Measurements from ENCODE around the gene FRAS1. TPM values are rescaled to one million over a fixed set of nuclear protein-coding genes. Genes with fewer than 3 reads are reported as not detected.
"Not testable (repeated sequence)": the region's sequence is repeated elsewhere in the genome, so short reads cannot be mapped to it uniquely, and the experiment has no call there.

The FRAS1 gene
- total RNA-seq, 1 donor from 2014 or later = 2.5 TPM

GRCh38 chr4:78091534-78091933 is 34.4 kb downstream of the FRAS1 start:
- ATAC-seq (ENCODE audit: poor library complexity) (no peak), DNase-seq (no peak)
- intact Hi-C loops (cut with DNase I) = no loop called here

- ATAC-seq (ENCODE audit: poor library complexity); intact Hi-C loops (cut with DNase I); DNase-seq: not testable (repeated sequence)
These were observed 35.2 kb downstream of the FRAS1 start for GRCh38 chr4:78092350-78092749.

- intact Hi-C loops (cut with DNase I) = no loop called here
- no peak for DNase-seq
- no peak for ATAC-seq (ENCODE audit: poor library complexity)
These were observed 35.7 kb downstream of the FRAS1 start for GRCh38 chr4:78092850-78093249.

- intact Hi-C loops (cut with DNase I) = no loop called here
- ATAC-seq (ENCODE audit: poor library complexity) (no peak), DNase-seq (no peak)
These were observed 38.0 kb downstream of the FRAS1 start for GRCh38 chr4:78095081-78095480.

DNA sequence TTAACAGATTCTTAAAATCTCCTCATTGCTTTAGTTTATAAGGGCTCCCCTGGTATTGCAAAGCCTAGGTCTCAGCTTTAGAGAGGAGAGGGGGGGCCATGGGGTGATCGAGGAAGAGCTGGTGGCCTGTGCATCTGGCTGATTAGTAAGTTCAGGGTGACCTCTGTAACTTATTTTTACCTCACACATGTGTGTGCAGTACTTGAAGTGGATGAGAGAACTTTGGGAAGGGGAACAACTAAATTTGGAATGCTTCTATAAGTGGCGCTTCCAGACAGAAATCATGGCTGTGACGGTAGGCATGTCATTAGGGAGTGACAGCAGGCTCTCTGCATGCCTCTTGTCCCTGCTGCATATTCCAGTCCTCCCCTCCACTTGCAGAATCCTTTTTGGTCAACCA is 41.9 kb downstream of the FRAS1 start:
- ATAC-seq (ENCODE audit: poor library complexity) = peak; percentile 97
- DNase-seq = no peak
- intact Hi-C loops (cut with DNase I) = no loop called here

GRCh38 chr4:78100060-78100459 is 42.9 kb downstream of the FRAS1 start:
- intact Hi-C loops (cut with DNase I) = no loop called here
- ATAC-seq (ENCODE audit: poor library complexity) (peak; percentile 43), DNase-seq (no peak)

DNA sequence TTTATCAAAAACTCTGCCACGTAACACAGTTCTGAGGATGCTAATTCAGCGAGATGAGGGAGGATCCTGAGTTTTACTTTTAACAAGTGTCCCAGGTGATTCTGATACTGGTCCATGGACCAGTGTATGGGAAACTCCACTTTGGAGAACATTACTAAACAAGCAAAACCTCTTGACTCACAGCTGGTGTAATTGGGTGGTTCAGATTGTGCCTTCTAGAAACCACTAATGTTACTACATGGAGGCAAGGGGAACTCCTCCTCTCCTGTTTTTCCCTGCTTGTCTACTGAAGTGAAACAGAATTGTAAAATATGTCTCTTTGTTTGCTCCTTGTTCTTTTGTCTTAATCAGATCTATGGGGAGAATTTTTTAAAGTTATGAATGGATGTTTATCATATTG is 62.6 kb downstream of the FRAS1 start:
- DNase-seq (no peak), ATAC-seq (ENCODE audit: poor library complexity) (no peak)
- intact Hi-C loops (cut with DNase I) = no loop called here

DNA sequence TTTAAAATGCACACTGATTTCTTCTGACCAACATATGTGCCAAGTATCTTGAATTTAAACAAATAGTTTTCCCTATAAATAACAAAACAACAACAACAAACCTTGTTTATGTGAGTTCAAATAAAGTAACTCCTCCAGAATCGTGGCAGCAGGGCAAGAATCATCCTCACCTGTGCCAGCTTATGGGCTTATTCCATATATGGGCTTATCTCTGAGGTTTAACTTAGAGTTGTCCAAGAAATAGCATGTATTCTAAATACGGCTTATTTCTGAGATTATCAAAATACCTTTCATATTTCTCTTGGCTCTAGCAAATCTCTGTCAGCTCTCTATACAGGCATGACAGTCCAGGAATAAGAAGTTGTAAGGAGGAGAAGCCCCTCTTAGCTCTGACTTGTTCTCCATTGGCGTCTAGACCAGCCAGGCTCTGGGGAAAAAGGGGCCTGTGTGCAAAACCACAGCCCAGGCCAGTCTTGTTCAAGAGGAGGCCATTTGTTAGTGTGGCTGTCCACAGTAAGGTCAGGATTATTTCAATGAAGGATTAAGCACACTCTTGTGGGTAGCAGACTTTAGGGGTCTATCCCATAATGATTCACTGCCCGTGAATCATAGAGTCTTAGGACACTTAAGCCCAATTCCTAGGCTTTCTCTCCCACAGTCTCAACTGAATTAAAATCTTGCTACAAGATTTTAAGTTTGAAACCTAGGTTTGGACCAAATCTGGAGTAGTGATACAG is 63.2 kb downstream of the FRAS1 start:
- DNase-seq = no peak
- intact Hi-C loops (cut with DNase I) = no loop called here
- ATAC-seq (ENCODE audit: poor library complexity) = no peak

DNA sequence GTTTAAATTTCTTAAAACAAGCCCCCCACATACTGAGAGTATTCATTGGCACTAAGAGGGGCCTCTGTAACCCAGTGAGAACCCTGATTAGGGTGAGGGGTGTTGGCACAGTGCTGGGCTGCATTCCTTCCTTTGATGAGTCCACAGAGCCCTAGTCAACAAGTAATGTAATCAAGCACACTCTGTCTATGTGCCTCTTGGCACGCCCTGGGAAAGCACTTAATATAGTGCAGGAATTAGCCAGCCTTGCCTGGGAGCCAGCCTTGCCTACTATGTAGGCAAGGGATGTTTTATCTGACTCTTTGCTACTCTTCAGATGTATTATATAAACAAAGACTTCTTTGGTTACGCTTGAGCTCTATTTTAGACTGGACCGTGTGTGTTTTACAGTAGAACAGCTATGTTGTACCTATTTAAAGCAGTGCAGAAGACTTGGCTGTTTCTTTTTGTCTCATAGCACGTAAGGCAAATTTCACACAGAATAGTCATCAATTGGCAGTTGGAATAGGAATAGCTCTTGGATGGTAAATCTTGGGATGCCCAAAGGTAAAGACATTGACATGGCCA is 64.3 kb downstream of the FRAS1 start:
- intact Hi-C loops (cut with DNase I) = no loop called here
- DNase-seq (peak; percentile 67), ATAC-seq (ENCODE audit: poor library complexity) (peak; percentile 100)

- ATAC-seq (ENCODE audit: poor library complexity); DNase-seq; intact Hi-C loops (cut with DNase I): not testable (repeated sequence)
These were observed 68.8 kb downstream of the FRAS1 start for GRCh38 chr4:78125834-78126331.

GRCh38 chr4:78129383-78130108 is 72.4 kb downstream of the FRAS1 start:
- intact Hi-C loops (cut with DNase I) = no loop called here
- no peak for ATAC-seq (ENCODE audit: poor library complexity)
- DNase-seq = no peak

DNA sequence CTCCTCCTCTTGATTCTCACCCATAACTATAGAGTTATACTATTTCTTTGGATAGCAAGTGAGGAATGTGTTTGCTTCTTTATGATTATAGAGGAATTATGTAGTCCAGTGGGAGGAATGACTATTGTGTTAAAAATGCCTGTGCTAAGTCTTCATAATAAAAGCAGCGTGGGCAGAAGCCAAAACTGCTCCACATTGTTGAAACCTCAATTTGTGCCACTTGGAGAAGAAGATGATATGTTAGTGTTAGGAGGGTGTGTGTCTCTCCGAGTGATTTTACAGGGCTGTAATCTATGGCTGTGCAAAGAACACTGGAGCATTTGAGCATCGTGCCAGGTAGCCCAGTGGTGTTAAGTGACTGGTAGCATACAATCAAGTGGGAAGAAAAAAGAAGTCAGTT is 74.3 kb downstream of the FRAS1 start:
- intact Hi-C loops (cut with DNase I) = no loop called here
- DNase-seq (no peak), ATAC-seq (ENCODE audit: poor library complexity) (peak; percentile 56)

- ATAC-seq (ENCODE audit: poor library complexity) (no peak), DNase-seq (no peak)
- intact Hi-C loops (cut with DNase I) = no loop called here
These were observed 79.3 kb downstream of the FRAS1 start for GRCh38 chr4:78136109-78137081.

DNA sequence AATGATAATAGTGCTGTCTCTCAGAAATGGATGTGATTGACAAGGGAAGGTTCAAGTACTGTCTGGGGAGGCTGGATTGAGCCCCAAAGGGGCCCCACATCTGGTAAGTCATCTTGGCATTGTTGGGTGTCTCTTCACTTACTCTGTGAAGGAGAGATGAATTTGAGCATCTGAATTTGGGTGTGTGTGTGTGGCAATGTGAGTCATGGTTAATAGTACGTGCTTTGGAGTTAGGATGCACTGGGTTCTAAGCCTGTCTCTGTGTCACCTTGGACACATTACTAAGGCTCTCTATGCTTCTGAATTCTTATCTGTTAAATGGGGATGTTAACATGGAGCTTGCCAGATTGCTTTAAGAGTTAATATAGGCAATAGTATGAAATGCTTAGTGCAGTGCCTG is 80.4 kb downstream of the FRAS1 start:
- intact Hi-C loops (cut with DNase I) = no loop called here
- no peak for DNase-seq

GRCh38 chr4:78138252-78138651 is 81.1 kb downstream of the FRAS1 start:
- intact Hi-C loops (cut with DNase I) = no loop called here
- ATAC-seq (ENCODE audit: poor library complexity) = no peak

More for the DNA sequence above, 80.4 kb downstream of the FRAS1 start:
- ATAC-seq (ENCODE audit: poor library complexity) = no peak

GRCh38 chr4:78143634-78144033 is 86.5 kb downstream of the FRAS1 start:
- no peak for DNase-seq
- ATAC-seq (ENCODE audit: poor library complexity) = no peak
- intact Hi-C loops (cut with DNase I) = no loop called here

More at GRCh38 chr4:78138252-78138651, 81.1 kb downstream of the FRAS1 start:
- no peak for DNase-seq

DNA sequence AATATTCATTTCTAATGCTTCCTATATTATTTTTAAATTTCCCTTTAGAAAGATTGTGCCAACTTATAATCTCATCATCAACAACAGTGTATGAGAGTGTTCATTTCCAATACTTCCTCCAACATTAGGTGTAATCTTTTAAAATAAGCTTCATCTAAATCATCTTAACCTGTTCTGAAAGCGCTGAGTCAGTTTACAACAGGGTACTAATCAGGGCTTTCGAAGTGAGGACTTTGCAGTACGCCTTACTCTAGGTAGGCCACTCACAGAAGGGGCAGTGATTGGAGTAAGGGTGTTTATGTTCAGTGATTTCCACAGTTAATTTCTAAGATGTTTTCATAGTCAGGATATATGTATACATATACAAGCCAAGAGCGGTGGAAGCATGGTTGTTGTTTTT is 87.9 kb downstream of the FRAS1 start:
- DNase-seq = no peak
- ATAC-seq (ENCODE audit: poor library complexity) = no peak
- intact Hi-C loops (cut with DNase I) = no loop called here

DNA sequence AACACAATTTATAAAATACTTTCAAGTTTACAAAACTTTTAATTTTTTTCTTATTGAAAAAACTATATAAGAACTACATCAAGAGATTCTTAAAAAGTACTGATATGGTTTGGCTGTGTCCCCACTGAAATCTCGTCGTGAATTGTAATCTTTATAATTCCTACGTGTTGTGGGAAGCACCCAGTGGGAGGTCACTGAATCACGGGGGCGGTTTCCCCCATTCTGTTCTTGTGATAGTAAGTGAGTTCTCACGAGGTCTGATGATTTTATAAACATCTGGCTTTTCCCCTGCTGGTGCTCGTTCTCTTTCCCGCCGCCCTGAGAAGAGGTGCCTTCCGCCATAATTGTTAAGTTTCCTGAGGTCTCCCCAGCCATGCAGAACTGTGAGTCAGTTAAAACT is 88.5 kb downstream of the FRAS1 start:
- no peak for ATAC-seq (ENCODE audit: poor library complexity)
- DNase-seq = no peak
- intact Hi-C loops (cut with DNase I) = no loop called here

All from Right ventricle myocardium superior (tissue), 1 donor.